HUES48 (cell line): Measurements from ENCODE around the gene SCAF4.

ENCODE experiments used
- H3K27ac ChIP-seq: one replicate; pipeline ENCODE4 v1.7.0; 2013; ENCODE audit warnings: low read depth, low read length, inconsistent platforms
- H3K27me3 ChIP-seq: 2 replicates; pipeline ENCODE4 v1.6.1; 2013; ENCODE audit warnings: mild to moderate bottlenecking, low read length; ENCODE audit not compliant: control insufficient read depth, insufficient read depth
- H3K36me3 ChIP-seq: 2 replicates; pipeline ENCODE4 v1.6.1; 2013; ENCODE audit warnings: low read length; ENCODE audit not compliant: control insufficient read depth, insufficient read depth
- H3K4me1 ChIP-seq: 2 replicates; pipeline ENCODE4 v1.6.1; 2013; ENCODE audit warnings: mild to moderate bottlenecking, low read length; ENCODE audit not compliant: control insufficient read depth, insufficient read depth
- H3K4me3 ChIP-seq: 2 replicates; pipeline ENCODE4 v1.5.1; 2013; ENCODE audit warnings: mild to moderate bottlenecking, low read depth, low read length
- H3K9ac ChIP-seq: 2 replicates; pipeline ENCODE4 v1.6.1; 2013; ENCODE audit warnings: mild to moderate bottlenecking, low read depth, low read length, moderate library complexity
- H3K9me3 ChIP-seq: 2 replicates; pipeline ENCODE4 v1.6.1; 2013; ENCODE audit warnings: low read length; ENCODE audit not compliant: control insufficient read depth, insufficient read depth

Gene SCAF4

DNA sequence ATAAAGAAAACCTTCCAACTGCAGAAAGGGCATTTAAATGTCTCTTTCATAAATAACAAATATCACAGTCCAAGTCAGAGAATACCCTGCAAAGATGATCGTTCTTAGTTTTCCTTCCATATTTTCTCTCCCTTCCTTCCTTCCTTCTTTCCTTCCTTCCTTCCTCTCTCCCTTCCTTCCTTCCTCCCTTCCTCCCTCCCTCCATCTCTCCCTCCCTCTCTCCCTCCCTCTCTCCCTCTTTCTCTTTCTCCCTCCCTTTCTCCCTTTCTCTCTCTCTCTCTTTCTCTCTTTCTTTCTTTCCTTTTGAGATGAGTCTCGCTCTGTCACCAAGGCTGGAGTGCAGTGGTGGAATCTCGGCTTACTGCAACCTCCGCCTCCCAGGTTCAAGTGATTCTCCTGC, 29.0 kb upstream of the SCAF4 start:
- Histone ChIP-seq H3K4me1 (no peaks in the 10 kb centered on the region), H3K27ac (no peak overlapping the region), H3K9ac (no peak overlapping the region), H3K27me3 (no peaks in the 10 kb centered on the region), H3K4me3 (no peak overlapping the region), H3K9me3 (no peaks in the 10 kb centered on the region), H3K36me3 (no peaks in the 10 kb centered on the region)

DNA sequence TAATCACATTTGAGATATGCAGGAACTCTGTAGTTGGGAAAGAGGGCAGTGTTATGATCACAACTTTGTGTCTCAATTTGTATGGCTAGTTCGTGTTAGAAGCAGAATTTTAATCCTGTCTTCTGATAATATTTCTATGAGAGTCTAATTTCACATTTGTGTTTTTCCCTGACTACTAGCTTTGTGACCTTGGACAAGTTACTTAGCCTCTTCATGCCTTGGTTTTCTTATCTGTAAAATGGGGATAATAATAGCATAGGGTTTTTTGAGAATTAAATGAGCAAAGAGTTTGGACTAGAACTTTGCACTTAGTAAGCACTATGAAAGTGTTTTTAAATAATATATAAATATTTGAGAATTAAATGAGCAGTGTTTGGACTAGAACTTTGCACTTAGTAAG, 24.9 kb upstream of the SCAF4 start:
- Histone ChIP-seq H3K27ac (no peak overlapping the region), H3K9ac (no peak overlapping the region), H3K4me3 (no peak overlapping the region), H3K4me1 (peaks cover 17% of the 10 kb centered on the region), H3K36me3 (no peaks in the 10 kb centered on the region), H3K27me3 (no peaks in the 10 kb centered on the region), H3K9me3 (no peaks in the 10 kb centered on the region)

DNA sequence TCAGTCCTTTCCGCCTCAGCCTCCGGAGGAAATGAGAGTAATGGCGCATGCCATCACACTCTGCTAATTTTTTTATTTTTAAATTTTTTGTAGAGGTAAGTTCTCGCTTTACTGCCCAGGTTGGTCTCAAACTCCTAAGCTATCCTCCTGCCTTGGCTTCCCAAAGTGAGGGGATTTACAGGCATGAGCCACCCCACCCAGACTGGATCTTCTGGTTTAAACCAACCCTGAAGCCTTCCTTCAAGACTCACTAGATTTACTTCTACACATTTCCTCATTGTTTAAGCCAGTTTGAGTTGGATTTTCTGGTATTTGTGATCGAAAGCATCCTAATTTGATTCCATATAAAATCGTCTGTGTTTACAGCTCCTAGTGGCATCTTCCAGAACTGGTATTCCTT, 23.1 kb upstream of the SCAF4 start:
- Histone ChIP-seq H3K9me3 (no peaks in the 10 kb centered on the region), H3K9ac (no peak overlapping the region), H3K27ac (no peak overlapping the region), H3K36me3 (no peaks in the 10 kb centered on the region), H3K4me3 (no peak overlapping the region), H3K27me3 (no peaks in the 10 kb centered on the region), H3K4me1 (peaks cover 17% of the 10 kb centered on the region)

DNA sequence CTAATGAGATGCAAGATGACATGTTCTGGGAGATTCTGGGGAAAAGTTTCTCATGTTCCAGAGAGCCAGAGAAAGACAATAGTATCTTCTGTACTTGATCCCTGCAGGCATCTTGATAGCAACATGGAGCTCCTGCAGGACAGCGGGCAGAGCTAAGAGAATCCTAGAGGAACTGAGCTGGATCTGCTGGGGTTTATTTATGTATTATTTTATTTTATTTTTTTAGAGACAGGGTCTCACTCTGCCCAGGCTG, 22.7 kb upstream of the SCAF4 start:
- H3K27me3 ChIP-seq: no peaks in the 10 kb centered on the region
- H3K36me3 ChIP-seq: no peaks in the 10 kb centered on the region
- H3K4me3 ChIP-seq: no peak overlapping the region
- H3K27ac ChIP-seq: peak overlapping the region; percentile 36
- peaks cover 17% of the 10 kb centered on the region for H3K4me1 ChIP-seq
- no peaks in the 10 kb centered on the region for H3K9me3 ChIP-seq
- no peak overlapping the region for H3K9ac ChIP-seq

DNA sequence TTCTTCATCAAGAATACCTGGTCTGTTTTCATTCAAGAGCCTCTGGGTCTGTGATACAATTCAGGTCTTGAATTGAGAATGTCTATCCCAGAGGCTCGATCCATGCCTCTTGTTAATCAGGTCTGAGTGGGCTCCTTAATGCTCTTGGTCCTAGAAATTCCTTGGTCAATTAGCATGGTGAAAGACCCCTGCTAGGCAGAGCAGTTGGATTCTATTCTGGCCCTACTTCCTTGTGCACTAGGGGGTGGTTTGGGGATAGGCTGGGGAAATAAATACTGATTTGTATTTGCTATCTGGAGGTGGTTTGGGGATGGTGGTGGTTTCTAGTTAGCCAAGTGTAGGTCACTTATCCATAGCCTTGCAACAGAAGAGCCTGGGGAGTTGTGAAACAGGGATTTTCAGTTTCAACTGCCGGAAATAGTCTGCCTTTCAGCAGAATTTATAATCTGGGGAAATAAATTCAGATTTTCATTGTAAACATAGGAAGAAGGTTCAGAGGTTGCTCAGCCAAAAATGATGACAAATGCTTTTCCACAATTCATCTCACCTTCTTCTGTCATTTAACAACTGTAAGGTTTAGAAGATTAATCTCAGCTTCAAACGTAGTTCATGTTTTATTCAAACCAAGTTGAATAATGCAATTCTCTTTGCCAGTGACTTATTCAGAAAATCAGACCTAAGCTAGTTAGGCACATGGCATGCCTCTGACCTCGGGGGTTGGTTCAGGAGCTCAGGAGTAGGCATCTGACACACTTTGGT, 22.2 kb upstream of the SCAF4 start:
- Histone ChIP-seq H3K27me3 (no peaks in the 10 kb centered on the region), H3K4me1 (peaks cover 17% of the 10 kb centered on the region), H3K36me3 (no peaks in the 10 kb centered on the region), H3K9me3 (no peaks in the 10 kb centered on the region), H3K9ac (no peak overlapping the region), H3K4me3 (0 out of 2 replicates have a peak overlapping the region, but pooled peaks have one; percentile 2), H3K27ac (peak overlapping the region; percentile 36)

DNA sequence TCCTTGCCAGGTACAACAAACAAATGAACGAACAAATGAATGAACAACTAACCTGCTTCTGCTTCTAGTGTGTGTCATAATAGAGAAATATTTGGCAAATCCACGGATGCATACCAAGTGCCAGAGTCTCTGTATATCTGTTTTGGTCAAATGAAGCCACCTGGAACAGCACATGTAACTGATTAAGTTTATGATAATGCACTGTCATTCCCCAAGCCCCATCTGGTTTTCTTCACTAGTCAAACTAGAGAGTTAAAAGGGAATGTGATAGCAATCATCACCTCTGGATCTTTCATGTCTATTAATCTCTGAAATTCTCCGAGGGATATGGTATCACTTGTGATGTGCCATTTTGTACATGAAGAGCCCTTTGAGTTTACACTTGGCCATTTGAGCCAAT, 21.0 kb upstream of the SCAF4 start:
- H3K4me1 ChIP-seq: peaks cover 17% of the 10 kb centered on the region
- H3K9ac ChIP-seq: no peak overlapping the region
- no peaks in the 10 kb centered on the region for H3K36me3 ChIP-seq
- no peaks in the 10 kb centered on the region for H3K9me3 ChIP-seq
- no peak overlapping the region for H3K27ac ChIP-seq
- H3K27me3 ChIP-seq: no peaks in the 10 kb centered on the region
- H3K4me3 ChIP-seq: no peak overlapping the region

DNA sequence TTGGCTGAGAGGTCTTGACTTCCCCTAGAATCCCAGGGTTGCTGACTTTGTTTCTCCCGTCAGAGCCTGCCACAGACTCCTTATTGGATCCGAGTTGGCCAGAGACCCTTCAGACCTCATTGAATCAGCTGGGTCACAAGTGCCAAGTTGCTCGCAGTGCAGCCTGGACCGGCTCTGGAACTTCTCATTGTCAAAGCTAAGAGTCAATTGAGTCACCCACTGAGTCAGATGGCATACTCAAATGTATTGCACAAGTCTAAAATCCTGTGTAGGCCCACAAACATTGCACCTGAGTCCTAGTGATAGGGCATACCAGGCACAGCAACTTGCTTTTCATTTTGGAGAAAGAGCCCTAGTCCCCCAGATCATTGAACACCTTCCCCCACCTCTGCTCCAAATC, 20.4 kb upstream of the SCAF4 start:
- H3K9ac ChIP-seq: no peak overlapping the region
- no peak overlapping the region for H3K27ac ChIP-seq
- no peaks in the 10 kb centered on the region for H3K9me3 ChIP-seq
- H3K36me3 ChIP-seq: no peaks in the 10 kb centered on the region
- no peaks in the 10 kb centered on the region for H3K27me3 ChIP-seq
- peaks cover 17% of the 10 kb centered on the region for H3K4me1 ChIP-seq
- no peak overlapping the region for H3K4me3 ChIP-seq

DNA sequence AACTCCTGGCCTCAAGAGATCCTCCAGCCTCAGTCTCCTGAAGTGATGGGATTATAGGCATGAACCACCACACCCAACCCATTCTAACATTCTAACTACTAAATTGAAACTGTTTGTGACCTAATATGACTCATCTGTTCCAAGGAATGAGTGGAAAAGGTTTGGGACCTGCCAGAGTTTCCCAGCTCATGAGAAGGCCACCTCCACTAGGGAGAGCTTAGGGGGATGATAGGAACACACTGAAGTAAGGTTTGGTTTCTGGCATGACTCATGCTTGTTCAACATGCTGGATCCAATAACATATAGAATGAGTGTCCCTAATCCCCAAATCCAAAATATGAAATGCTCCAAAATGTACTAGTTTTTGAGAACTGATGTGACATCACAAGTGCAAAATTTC, 18.9 kb upstream of the SCAF4 start:
- peaks cover 17% of the 10 kb centered on the region for H3K4me1 ChIP-seq

DNA sequence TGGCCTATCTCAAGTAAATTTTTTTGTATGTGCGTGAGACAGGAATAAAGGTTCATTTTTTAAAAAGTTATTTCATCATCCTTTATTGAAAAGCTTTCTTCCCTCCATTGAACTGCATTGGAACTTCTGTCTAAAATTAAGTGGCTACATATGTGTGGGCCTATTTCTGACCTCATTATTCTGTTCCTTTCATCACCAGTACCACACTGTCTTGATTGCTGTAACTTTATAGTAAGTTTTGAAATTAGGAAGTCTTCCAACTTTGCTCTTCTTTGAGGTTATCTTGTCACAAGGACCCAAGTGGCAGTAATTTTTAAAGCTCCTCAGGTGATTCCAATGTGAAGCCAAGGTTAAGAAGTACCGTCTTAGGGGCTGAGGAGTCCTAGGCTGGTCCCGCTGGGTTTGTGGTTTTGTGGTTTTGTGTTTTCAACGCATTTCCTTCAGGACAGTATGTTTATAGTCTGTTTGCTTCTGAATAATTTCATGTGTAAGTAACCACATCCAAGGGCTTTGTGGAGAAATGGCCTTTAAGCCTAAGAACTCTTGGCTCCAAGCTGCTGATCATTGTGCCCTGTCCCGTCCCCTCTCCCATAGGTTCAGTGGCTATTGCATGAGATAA, 12.4 kb upstream of the SCAF4 start:
- H3K9ac ChIP-seq: no peak overlapping the region
- H3K36me3 ChIP-seq: no peaks in the 10 kb centered on the region
- 0 out of 2 replicates have a peak, but pooled peaks cover 7% of the 10 kb centered on the region for H3K9me3 ChIP-seq
- H3K27me3 ChIP-seq: no peaks in the 10 kb centered on the region
- H3K4me1 ChIP-seq: no peaks in the 10 kb centered on the region
- no peak overlapping the region for H3K4me3 ChIP-seq
- H3K27ac ChIP-seq: no peak overlapping the region

More for the DNA sequence above, 18.9 kb upstream of the SCAF4 start:
- Histone ChIP-seq H3K4me3 (no peak overlapping the region), H3K9me3 (0 out of 2 replicates have a peak, but pooled peaks cover under 1% of the 10 kb centered on the region), H3K27me3 (no peaks in the 10 kb centered on the region), H3K27ac (no peak overlapping the region), H3K36me3 (no peaks in the 10 kb centered on the region), H3K9ac (no peak overlapping the region)

DNA sequence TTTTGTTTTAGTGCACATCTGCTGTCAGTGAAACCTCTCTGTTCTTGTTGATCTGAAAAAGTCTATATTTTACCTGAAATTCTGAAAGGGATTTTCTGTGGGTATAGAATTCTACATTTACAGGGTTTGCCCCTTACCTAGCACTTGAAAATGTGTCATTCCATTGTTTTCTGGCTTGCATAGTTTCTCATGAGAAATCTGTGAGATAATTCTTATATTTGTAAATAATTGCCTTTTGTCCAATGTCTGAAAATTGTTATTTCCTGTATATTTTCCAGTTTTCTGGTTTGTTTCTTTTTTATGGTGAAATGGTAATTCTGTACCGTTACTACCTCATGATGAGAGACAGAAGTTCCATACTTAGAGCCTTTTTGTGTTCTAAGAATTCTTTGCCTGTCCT, 11.8 kb upstream of the SCAF4 start:
- H3K9ac ChIP-seq: no peak overlapping the region
- no peak overlapping the region for H3K4me3 ChIP-seq
- H3K4me1 ChIP-seq: no peaks in the 10 kb centered on the region
- H3K9me3 ChIP-seq: 0 out of 2 replicates have a peak, but pooled peaks cover 7% of the 10 kb centered on the region
- no peaks in the 10 kb centered on the region for H3K36me3 ChIP-seq
- no peaks in the 10 kb centered on the region for H3K27me3 ChIP-seq
- no peak overlapping the region for H3K27ac ChIP-seq

DNA sequence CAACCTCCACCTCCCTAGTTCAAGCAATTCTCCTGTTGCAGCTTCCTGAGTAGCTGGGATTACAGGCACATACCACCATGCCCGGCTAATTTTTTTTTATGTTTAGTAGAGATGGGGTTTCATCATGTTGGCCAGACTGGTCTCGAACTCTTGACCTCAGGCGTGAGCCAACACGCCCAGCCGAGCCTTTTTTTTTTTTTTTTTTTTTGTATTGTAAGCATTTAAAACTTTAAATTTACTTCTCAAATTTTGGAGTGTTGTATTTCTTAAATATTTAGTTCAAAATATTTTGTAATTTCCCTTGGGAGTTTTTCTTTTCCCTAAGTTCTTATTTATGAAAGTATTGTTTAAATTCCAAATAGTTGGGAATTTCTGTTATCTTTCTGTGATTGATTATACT, 9.2 kb upstream of the SCAF4 start:
- 0 out of 2 replicates have a peak, but pooled peaks cover 7% of the 10 kb centered on the region for H3K9me3 ChIP-seq
- H3K9ac ChIP-seq: no peak overlapping the region
- H3K4me3 ChIP-seq: no peak overlapping the region
- H3K36me3 ChIP-seq: no peaks in the 10 kb centered on the region
- H3K27ac ChIP-seq: no peak overlapping the region
- no peaks in the 10 kb centered on the region for H3K27me3 ChIP-seq
- no peaks in the 10 kb centered on the region for H3K4me1 ChIP-seq
